Measurements from ENCODE around the gene OR2T11.
"Not testable (repeated sequence)": the region's sequence is repeated elsewhere in the genome, so short reads cannot be mapped to it uniquely, and the experiment has no call there.

Gene OR2T11

DNA sequence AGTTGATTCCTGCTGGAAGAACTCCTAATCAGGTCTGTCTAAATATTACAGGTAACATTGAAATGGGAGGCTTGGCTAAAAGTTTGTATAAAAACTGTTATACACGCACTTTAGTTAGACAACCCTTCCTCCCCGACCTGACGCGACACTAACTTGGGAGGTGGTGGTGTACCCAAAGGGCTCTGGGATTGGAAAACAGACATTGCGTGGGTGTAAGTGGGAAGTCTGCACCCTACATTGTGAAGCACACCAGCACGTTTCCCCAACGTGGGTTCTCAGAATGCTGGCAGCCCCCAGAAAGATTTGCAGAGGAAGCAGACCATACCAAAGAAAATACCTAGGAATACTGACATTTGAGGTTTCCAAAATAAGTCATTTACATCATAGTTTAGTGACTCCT lies 16.8 kb downstream of the OR2T11 start:
- DNase-seq, result no peak

- DNase-seq, result no peak
Observed at GRCh38 chr1:248613742-248614141, 21.1 kb downstream of the OR2T11 start.

DNA sequence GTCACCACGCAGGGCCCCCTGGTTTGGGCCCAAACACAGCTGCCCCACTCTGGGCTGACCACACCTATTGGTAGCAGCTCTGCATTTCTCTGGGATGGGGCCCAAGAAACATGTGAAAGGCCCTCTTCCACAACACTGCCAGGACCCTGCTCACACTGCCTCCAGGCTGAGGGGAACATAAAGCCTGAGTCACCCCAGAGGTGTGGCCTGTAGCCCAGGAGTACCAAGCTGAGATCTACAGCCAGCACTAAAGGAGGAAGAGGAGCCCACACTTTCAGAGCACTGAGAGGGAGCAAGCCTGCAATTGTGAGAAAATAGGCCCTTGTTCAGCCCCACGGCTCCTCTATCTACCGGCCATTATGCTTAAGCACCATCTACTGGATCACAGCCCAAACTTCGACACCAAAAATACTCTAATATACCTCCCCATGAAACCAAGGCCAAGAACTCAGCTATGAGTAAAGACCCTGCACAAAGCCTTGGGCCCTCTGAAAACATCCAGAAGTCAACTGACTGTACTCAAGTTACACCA lies 22.9 kb downstream of the OR2T11 start:
- DNase-seq, result no peak

- no peak for DNase-seq
Observed at GRCh38 chr1:248610301-248610700, 24.6 kb downstream of the OR2T11 start.

- no peak for DNase-seq
Observed at GRCh38 chr1:248599396-248599795, 35.5 kb downstream of the OR2T11 start.

- no peak for DNase-seq
Observed at GRCh38 chr1:248597589-248597988, 37.3 kb downstream of the OR2T11 start, which contains the start of gene OR2T10. TSS of gene OR2T10 (minus strand) at chr1:248597700. CDS start at chr1:248593768, 3,932 bp downstream.

GRCh38 chr1:248596615-248597014 lies 38.3 kb downstream of the OR2T11 start:
- DNase-seq, result no peak

DNA sequence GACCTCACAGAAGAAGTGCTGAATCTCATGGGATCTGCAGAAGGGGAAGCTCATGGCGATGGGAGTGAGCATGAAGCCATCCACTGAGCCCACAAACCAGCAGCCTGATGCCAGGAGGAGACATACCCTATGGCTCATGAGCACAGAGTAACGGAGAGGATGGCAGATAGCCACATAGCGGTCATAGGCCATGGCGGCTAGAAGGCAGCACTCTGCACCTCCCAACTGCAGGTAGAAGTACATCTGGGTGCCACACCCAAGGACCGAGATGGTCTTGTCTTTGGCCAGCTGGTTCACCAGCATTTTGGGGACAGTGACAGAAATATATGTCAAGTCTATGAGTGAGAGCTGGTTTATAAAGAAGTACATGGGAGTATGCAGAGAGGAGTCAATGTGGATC lies 41.7 kb downstream of the OR2T11 start:
- no peak for DNase-seq

DNA sequence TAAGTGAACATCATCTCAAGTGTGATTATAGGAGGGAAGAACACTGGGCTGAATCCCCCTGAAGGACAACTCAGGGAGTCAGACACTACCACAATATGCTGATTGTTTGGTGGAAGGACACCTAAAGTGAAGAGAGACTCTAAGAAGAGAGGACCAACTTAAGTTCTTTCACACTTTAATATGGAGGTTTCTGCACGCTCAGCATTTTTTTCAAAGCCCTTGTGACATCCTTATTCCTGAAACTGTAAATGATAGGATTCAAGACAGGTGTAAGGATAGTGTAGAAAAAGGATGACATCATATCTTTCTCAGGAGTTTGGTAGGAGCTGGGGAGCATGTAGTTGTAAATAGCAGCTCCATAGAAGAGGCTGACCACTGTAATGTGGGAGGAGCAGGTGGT lies 42.2 kb downstream of the OR2T11 start:
- no peak for DNase-seq

DNA sequence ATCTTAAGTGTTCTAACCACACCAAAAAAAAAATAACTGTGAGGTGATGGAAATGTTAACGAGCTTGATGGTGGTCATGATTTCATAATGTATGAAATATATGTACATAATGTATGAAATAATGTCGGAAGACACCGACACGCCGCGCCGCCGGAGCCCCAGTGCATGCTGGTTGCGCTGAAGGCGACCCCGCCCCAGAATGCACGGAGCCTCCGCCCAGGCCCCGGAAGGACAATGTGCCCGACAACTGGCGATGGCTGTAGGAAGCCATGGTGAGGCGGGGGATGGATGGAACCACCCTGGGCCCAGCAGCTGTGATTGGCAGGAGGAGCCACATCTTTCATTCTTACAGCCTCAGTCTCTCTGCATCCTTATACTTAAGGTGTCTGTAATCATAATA lies 44.8 kb downstream of the OR2T11 start:
- DNase-seq, result no peak

DNA sequence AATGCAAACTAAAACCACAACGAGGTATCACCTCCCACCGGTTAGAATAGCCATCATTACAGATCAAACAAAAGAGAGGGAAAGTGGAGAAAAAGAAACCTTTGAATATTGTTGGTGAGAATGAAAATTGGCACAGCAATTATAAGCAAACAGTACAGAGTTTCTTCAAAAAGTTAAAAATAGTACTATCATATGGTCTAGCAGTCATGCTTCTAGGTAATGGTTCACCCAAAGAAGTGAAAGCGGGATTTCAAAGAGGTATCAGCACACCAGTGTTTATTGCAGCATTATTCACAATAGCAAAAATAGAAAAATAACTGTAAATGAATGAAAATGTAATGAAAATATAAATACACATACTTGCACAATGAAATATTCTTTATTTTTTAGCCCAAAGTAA lies 45.6 kb downstream of the OR2T11 start:
- no peak for DNase-seq

GRCh38 chr1:248585266-248585665 lies 49.6 kb downstream of the OR2T11 start:
- DNase-seq, result no peak

DNA sequence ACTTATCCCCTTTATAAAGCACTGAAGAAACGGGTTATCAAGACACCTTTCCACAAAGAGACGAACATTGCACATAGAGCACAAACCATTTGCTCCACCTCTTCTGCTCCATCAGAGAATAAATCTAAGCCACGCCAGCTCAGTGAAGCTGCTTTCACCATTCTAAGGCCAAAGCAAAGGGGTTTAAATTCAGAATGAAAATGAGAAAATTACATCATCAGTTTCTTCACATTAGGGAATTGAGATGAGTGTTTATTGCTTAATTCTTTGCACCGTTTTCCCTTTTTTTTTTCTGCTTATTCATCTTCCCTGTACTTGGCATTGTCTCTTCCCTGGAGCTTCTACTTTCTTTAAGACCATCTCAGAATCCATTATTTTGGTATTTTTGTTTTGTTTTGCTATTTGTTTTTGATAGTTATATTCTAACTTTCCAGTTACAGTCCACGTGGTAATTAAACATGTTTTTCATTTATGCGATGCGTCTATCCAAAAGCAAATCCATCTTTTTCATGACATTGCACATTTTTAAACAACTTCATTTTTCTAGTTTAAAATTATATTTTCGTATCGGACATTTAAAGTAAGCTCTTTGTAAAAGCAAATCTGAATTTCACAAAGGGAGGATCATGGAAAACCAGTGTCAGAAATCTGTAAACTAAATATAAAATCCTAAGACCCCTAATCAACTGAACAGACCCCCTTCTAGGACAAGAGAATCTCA lies 58.5 kb downstream of the OR2T11 start:
- no peak for DNase-seq

DNA sequence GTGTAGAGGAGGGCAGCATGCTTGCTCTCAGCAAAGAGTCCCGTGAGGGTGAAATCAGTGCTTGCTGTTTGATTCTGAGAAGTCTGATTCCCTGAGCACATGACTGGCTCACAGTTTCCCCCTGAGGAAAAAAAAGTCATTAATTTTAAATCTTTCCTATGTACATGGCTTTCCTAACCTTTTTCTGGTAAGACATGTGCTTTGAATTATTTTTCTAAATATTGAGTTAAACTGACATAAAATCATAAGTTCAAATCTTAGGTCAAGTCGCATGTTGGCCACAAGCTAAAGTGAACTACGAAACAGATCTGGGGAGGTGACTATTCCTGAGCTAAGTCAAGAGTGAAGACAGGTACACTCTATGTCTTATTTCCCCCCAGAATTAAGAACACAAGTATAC lies 60.2 kb downstream of the OR2T11 start, which contains the start of gene OR2T34:
TSS of gene OR2T34 (minus strand) at position 101 of the 400 bp plus-strand sequence. CDS start at position 101, 0 bp downstream.
- DNase-seq, result not testable (repeated sequence)

GRCh38 chr1:248573856-248574255 lies 61.0 kb downstream of the OR2T11 start:
- not testable (repeated sequence) for DNase-seq
